ENCODE data around the gene SOCS2. TPM values are rescaled to one million over a fixed set of nuclear protein-coding genes. Genes with fewer than 3 reads are reported as not detected.

SOCS2 gene
- total and polyA plus RNA-seq, 10 of the 15 experiments (the other 5 are each of a cell fraction or from before 2014, with no cell fraction given): 2.6 to 12.0 (median 7.2) TPM

- H3K27ac ChIP-seq (ENCODE audit: control insufficient read depth, insufficient read depth): no peak overlapping the region
- 39% methylated on average over 3 of the region's 3 CpGs for WGBS (ENCODE audit: insufficient coverage, insufficient replicate concordance, low lambda C conversion rate, missing lambda C conversion rate)
- H3K79me2 ChIP-seq (ENCODE audit: control insufficient read depth, insufficient read depth, low read length): no peaks in the 10 kb centered on the region
- ChIA-PET SMC1A (ENCODE audit: uncharacterized antibody, unreplicated experiment) (interaction anchor here (0.8 to 6.3 kb wide), 4 partner anchors 12 to 534 kb away, joined by 3 to 85 read pairs (median 4); no protein-coding TSS in a partner anchor), CTCF (interaction anchor here (0.7 to 5.4 kb wide), 10 partner anchors 20 to 558 kb away, joined by 3 to 148 read pairs (median 3); no protein-coding TSS in a partner anchor), RAD21 (ENCODE audit: unreplicated experiment) (interaction anchor here (0.5 to 5.7 kb wide), 4 partner anchors 62 to 534 kb away, joined by 3 to 121 read pairs (median 6); no protein-coding TSS in a partner anchor), POLR2A (interaction anchor here (1.3 kb wide), 1 partner anchor 417 kb away, joined by 3 read pairs; no protein-coding TSS in a partner anchor)
- no peak overlapping the region for H3K4me2 ChIP-seq (ENCODE audit: control insufficient read depth, insufficient read depth)
- FAIRE-seq (no peak), ATAC-seq (no peak), DNase-seq (ENCODE audit: low read depth, low spot score) (no peak)
- no peak overlapping the region for H3K4me3 ChIP-seq
- H3K4me1 ChIP-seq (ENCODE audit: control insufficient read depth, insufficient read depth, low read length): peaks cover 6% of the 10 kb centered on the region; the same call in 1 of the 2 replicates
- no peaks in the 10 kb centered on the region for H3K36me3 ChIP-seq (ENCODE audit: control insufficient read depth in 2 of 2, insufficient read depth in 2 of 2, low read length in 1 of 2)
- no peaks in the 10 kb centered on the region for H3K9me3 ChIP-seq (replicated peaks; ENCODE audit: control insufficient read depth, insufficient read depth, low read length)
- no peak overlapping the region for H2AFZ ChIP-seq (ENCODE audit: control insufficient read depth, low read depth, low read length)
- no peaks in the 10 kb centered on the region for H4K20me1 ChIP-seq (ENCODE audit: control insufficient read depth, insufficient read depth)
- no peak overlapping the region for H3K9ac ChIP-seq (ENCODE audit: control insufficient read depth, insufficient read depth, low read length)
- intact Hi-C loops (cut with micrococcal nuclease; ENCODE audit: unreplicated experiment) (loop anchor here (5.0 kb wide), 1 partner anchor 580 kb away; no protein-coding TSS in a partner anchor), in situ Hi-C loops (cut with MboI) (loop anchor here (5.0 kb wide), 2 partner anchors 175 to 535 kb away; no protein-coding TSS in a partner anchor)
- no TSS peak for BruUV-seq (replicated peaks)
- no peak for TF ChIP-seq GATAD2B (conservative IDR thresholded peaks at IDR 0.05; ENCODE audit: low read depth)
- H3K27me3 ChIP-seq (replicated peaks in 1 of 2; ENCODE audit: control insufficient read depth in 2 of 2, insufficient read depth in 2 of 2, low read length in 1 of 2): peaks cover 0 to 1% of the 10 kb centered on the region in 2 experiments; a peak in 3 of 4 replicates
These were observed 5.3 kb upstream of the SOCS2 start for GRCh38 chr12:93567174-93567573.

GRCh38 chr12:93568091-93568490, 4.4 kb upstream of the SOCS2 start:
- 76% methylated on average over 3 of the region's 3 CpGs for WGBS (ENCODE audit: insufficient coverage, insufficient replicate concordance, low lambda C conversion rate, missing lambda C conversion rate)
- Histone ChIP-seq H3K9me3 (replicated peaks; ENCODE audit: control insufficient read depth, insufficient read depth, low read length) (no peaks in the 10 kb centered on the region), H3K27ac (ENCODE audit: control insufficient read depth, insufficient read depth) (no peak overlapping the region), H2AFZ (ENCODE audit: control insufficient read depth, low read depth, low read length) (no peak overlapping the region), H3K4me1 (ENCODE audit: control insufficient read depth, insufficient read depth, low read length) (peaks cover 6% of the 10 kb centered on the region; the same call in 1 of the 2 replicates), H3K4me2 (ENCODE audit: control insufficient read depth, insufficient read depth) (no peak overlapping the region), H4K20me1 (ENCODE audit: control insufficient read depth, insufficient read depth) (no peaks in the 10 kb centered on the region), H3K36me3 (ENCODE audit: control insufficient read depth in 2 of 2, insufficient read depth in 2 of 2, low read length in 1 of 2) (no peaks in the 10 kb centered on the region), H3K4me3 (no peak overlapping the region), H3K9ac (ENCODE audit: control insufficient read depth, insufficient read depth, low read length) (no peak overlapping the region), H3K79me2 (ENCODE audit: control insufficient read depth, insufficient read depth, low read length) (no peaks in the 10 kb centered on the region), H3K27me3 (replicated peaks in 1 of 2; ENCODE audit: control insufficient read depth in 2 of 2, insufficient read depth in 2 of 2, low read length in 1 of 2) (peaks cover 7 to 10% of the 10 kb centered on the region in 2 experiments; a peak in 3 of 4 replicates)
- ATAC-seq (no peak), DNase-seq (ENCODE audit: low read depth, low spot score) (no peak), FAIRE-seq (no peak)
- ChIA-PET POLR2A (interaction anchor here (0.5 to 1.3 kb wide), 2 partner anchors 62 to 416 kb away, joined by 3 to 9 read pairs; no protein-coding TSS in a partner anchor), RAD21 (ENCODE audit: unreplicated experiment) (interaction anchor here (1.1 to 5.7 kb wide), 4 partner anchors 63 to 534 kb away, joined by 5 to 121 read pairs (median 11); no protein-coding TSS in a partner anchor), CTCF (interaction anchor here (0.7 to 5.4 kb wide), 11 partner anchors 13 to 559 kb away, joined by 3 to 148 read pairs (median 3); no protein-coding TSS in a partner anchor), SMC1A (ENCODE audit: uncharacterized antibody, unreplicated experiment) (interaction anchor here (0.7 to 6.3 kb wide), 5 partner anchors 13 to 533 kb away, joined by 3 to 85 read pairs (median 5); no protein-coding TSS in a partner anchor)
- TF ChIP-seq SUPT20H (IDR thresholded peaks at IDR 0.05; ENCODE audit: borderline replicate concordance, control insufficient read depth, low read depth, low read length) (no peak), SMC3 (IDR thresholded peaks at IDR 0.05; ENCODE audit: borderline replicate concordance, low read length) (no peak), ZBTB33 (IDR thresholded peaks at IDR 0.05) (no peak), CHD2 (IDR thresholded peaks at IDR 0.05; ENCODE audit: borderline replicate concordance, low read depth, low read length) (no peak), GATAD2B (conservative IDR thresholded peaks at IDR 0.05; ENCODE audit: low read depth) (no peak), ELK1 (IDR thresholded peaks at IDR 0.05; ENCODE audit: low read depth, low read length) (no peak), KDM1A (IDR thresholded peaks at IDR 0.05; ENCODE audit: borderline replicate concordance) (no peak)
- in situ Hi-C loops (cut with MboI) (loop anchor here (5.0 kb wide), 2 partner anchors 174 to 534 kb away; no protein-coding TSS in a partner anchor), intact Hi-C loops (cut with micrococcal nuclease; ENCODE audit: unreplicated experiment) (loop anchor here (5.0 kb wide), 1 partner anchor 581 kb away; no protein-coding TSS in a partner anchor)
- BruUV-seq (replicated peaks): no TSS peak

Measured in GM12878 (cell line).